NCI-H1694 treated with DMSO at 0.1 percent for 48 hours (cell line): ENCODE data around the gene PDP2.
"Not testable (repeated sequence)": the region's sequence is repeated elsewhere in the genome, so short reads cannot be mapped to it uniquely, and the experiment has no call there.

ENCODE experiments used
- DNase-seq: peaks from one replicate; lab custom pipeline; 2025; lab: John Stamatoyannopoulos, UW

Gene PDP2

DNA sequence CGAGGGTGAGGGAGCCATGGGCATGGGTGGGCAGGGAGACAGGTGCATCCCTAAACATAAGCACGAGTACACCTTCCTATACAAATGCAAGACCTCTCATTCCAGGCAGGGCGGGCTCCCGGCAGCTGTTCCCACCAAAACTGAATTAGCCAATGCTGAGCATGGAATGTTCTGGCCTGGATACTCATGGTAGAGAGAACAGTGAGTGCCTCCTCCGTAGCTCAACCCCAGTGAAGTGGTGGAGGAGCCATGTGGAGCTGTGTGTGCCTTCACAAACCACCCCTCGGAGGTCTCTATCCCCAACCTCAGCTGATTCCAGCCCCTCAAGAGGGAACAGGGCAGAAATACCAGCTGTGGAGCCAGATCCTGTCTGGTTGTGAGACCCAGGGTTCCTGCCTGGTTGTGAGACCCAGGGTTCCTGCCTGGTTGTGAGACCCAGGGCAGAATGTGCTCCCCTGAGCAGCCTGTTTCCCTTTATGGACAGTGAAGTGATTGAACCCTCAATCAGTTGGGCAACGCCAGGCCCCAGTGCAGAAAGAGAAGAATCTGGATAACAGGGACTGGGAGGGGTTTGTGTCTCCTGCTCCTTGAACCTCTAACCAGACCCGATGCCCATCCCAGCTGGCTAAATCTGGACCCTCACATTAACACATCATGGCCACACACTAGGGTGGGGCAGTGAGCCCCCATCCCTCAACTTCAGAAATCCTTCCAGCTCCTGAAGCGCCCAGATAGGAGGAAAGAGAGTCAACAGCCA is 40.8 kb downstream of the PDP2 start:
- no peak for DNase-seq

GRCh38 chr16:66921729-66922450 is 41.6 kb downstream of the PDP2 start:
- DNase-seq = no peak

- DNase-seq = peak; percentile 81
These were observed 43.0 kb downstream of the PDP2 start for GRCh38 chr16:66923247-66923731.

DNA sequence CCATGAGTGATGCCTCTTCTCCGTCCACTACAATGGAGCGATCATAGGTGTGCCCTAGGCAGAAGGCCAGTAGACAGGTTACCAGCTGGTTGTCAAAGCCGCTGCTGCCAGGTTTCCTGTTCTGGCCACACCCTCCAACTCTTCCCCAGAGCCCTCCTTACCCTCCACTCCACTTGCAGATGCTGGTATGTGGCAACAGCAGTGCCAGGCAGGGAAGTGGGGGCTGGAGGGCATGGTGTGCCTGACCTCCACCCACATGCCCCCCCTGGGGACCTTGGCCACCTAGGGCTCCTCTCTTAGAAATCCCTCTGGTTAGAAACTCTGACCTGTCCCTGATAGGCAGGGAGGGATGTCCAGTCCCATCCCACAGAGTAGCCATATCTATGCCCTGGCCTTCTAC is 43.6 kb downstream of the PDP2 start:
- peak; percentile 33 for DNase-seq

DNA sequence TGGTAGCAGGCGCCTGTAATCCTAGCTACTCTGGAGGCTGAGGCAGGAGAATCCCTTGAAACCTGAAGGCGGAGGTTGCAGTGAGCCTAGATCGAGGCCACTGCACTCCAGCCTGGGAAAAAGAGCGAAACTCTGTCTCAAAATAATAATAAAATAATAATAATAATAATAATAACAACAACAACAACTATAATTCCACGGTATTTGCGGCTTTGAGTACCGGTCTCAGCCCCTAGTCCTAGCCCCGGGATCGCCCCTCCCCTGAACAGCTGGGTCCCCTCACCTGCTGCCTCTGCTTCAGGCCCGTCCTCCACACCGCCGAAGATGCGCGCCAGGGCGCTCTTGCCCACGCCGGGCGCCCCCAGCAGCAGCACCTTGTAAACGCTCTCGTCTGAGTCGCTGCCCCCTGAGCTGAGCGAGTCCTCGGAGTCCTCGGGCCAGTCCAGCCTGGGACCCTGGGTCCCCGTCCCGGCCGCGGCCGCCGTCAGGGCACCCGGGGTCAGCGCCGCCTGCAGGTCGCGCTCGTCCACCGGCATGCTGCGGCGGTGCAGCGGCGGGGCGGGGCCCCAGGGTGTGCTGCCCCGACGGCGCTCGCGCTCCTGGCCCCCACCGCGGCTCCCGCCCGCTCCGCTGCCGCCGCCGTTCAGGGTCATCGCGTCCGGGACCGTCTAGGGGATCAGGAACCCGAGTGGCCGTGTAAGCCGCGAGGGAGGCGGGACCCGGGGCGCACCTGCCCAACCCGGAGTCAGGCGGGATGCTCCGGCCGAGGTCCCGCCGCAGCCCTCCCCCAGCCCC is 44.4 kb downstream of the PDP2 start:
- DNase-seq = no peak

GRCh38 chr16:66925322-66925840 is 45.1 kb downstream of the PDP2 start, which contains the start of gene RRAD:
Gene RRAD, minus strand, starts transcription at chr16:66925535. Its CDS starts 356 bp downstream, at chr16:66925179.
- DNase-seq = no peak

DNA sequence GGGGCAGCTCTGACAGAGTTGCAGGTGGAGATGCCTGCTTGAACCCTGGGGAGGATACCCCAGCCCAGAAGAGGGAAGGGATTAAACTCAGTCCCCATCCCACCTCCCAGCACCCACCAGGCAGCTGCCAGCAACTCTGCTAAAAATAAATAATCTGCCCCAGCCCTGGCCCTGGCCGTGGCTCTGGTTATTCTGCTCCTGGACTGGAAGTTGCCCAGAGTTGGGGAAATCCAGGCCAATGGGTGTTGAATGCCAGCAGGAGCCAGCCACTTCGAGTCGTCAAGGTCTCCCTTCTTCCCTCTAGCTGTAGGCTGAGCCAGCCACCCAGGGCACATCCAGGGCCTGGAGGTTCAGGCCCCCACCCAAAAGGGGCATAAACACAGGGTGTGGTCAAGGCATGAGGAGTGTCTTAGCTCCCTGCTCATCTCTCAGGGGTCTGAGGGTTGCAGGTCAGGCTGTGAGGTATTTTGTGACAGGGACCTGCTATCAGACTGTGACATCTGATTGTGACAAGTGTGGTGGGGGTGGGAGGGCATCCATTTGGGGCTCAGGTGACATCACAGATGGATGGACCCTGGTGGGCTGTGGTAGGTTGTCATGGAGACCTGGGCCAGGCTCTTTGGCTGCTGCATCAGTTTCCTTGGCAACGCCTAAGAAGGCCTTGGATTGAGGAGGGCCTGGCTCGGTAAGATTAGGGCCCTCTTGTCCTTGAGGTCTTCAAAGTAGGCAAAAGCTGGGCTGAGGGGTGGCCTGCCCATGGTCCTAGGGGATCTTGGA is 46.0 kb downstream of the PDP2 start:
- DNase-seq = no peak

DNA sequence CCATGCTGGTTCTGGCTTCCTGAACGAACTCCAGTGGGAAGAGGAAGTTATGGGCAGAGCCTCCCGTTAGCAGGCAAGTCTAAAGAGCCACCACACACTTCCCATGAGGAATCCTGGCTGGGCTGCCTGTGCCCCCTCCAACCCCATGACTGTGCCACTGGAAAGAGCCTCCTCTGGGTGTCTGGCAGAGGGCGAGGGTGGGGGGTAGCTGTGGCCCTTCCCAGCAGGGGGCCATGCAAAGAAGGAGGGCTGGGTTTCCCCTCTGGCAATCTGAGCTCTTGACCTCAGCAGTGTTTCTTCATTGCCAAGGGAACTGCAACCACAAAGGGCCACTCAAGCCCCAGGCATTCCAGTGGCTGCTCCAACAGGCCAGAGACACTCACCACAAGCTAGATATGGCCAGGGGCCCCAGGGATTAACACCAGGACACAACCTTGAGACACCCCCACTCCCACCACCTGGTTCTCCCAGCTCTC is 46.7 kb downstream of the PDP2 start:
- DNase-seq = no peak

GRCh38 chr16:66927918-66928649 is 47.8 kb downstream of the PDP2 start:
- DNase-seq = no peak

- DNase-seq = peak; percentile 8
These were observed 48.5 kb downstream of the PDP2 start for GRCh38 chr16:66928702-66929388.

GRCh38 chr16:66930189-66930588 is 49.9 kb downstream of the PDP2 start:
- no peak for DNase-seq

GRCh38 chr16:66931665-66932064 is 51.4 kb downstream of the PDP2 start:
- no peak for DNase-seq

DNA sequence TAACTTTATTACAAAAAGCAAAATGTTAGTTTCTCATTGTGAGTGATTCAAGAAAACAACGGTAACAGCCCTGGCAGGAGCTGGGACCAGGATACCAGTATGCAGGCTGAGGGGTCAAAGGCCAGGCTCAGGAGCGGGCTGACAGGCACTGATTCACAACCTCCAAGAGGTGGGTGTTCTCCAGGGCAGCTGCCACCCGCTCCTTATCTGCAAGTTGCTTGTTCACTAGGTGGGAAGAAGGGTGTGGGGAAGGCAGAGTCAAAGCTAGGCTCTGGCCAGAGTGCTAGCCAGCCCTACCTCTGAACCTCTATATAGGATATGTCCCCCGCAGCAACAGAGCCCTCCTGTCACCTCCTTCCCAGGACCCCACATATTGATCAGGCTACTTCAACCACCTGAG is 51.8 kb downstream of the PDP2 start:
- no peak for DNase-seq

- no peak for DNase-seq
These were observed 53.4 kb downstream of the PDP2 start for GRCh38 chr16:66933776-66934137.

- DNase-seq = peak; percentile 26
These were observed 54.0 kb downstream of the PDP2 start, which contains the start of gene CIAO2B for GRCh38 chr16:66934138-66934838. Gene CIAO2B, minus strand, starts transcription at chr16:66934402. Its CDS starts 38 bp downstream, at chr16:66934364.

DNA sequence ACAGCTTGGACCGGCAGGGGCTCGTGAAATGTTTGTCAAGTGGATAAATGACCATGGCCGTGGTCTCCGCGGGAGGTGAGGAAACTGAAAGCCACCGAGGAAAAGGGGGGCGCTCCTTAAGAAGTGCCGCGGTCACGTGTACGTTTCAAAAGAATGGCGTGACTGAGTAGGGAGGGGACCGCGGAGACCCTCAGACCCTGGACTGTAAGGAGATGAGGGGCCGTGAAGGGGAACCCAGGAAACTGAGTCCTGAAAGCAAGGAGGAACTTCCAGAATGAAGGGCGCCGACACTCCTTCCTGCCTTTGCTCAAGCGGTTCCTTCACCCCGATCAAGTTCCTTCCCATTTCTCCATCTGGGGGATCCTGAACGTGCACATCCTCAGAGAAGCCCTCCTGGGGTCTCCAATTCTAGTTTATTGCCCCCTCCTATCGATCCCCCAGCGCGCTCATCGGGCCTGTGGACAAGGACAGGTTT is 54.6 kb downstream of the PDP2 start:
- DNase-seq = not testable (repeated sequence)

GRCh38 chr16:66935314-66936011 is 55.1 kb downstream of the PDP2 start, which contains the start of gene CES2:
Gene CES2, plus strand, starts transcription at chr16:66935516. Its CDS starts 120 bp downstream, at chr16:66935636.
- DNase-seq = no peak

- DNase-seq = no peak
These were observed 56.1 kb downstream of the PDP2 start for GRCh38 chr16:66936462-66936861.
